Neural progenitor cell (in vitro differentiated cells): ENCODE results near the gene TXN2.

Experiments
- CTCF ChIP-seq: fragments of 200-600 bp; sonication (generic); IDR thresholded peaks from 2 replicates; pipeline ENCODE4 v1.5.1; 2017; ENCODE audit warnings: antibody characterized with exemption, mild to moderate bottlenecking
- EZH2 ChIP-seq: fragments of 200-600 bp; sonication (generic); IDR thresholded peaks from 2 replicates; pipeline ENCODE4 v1.6.1; 2017; ENCODE audit warnings: antibody characterized with exemption, mild to moderate bottlenecking, moderate library complexity
- EZH2phosphoT487 ChIP-seq: fragments of 200-600 bp; sonication (generic); IDR thresholded peaks from 2 replicates; pipeline ENCODE4 v1.6.1; 2017; ENCODE audit warnings: antibody characterized with exemption

- TF ChIP-seq CTCF = no peak
- TF ChIP-seq EZH2 = no peak
- no peak for TF ChIP-seq EZH2phosphoT487
These were observed 25.6 kb downstream of the TXN2 start for GRCh38 chr22:36455571-36456463.
